Measurements from ENCODE around the gene HSPA1A.

The HSPA1A gene

DNA sequence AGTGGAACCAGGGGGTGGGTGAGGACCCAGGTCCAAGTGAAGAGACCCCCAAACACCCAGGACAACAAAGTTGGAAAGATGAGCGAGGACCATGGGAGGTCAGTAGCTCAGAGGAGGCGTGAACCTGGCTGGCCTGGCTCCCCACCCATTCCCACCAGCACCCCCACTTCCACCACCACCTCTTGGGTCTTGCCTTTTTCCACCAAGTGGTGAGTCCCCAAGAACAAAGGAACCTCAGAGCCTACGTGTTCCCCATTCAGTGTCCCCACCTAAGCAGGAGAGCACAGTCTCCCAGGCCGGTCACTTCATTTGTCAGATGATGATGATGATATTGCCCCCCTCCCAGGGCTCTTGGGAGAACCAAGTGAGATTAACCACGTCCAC lies 37.7 kb upstream of the HSPA1A start:
- peak overlapping the region; percentile 71 for H3K27ac Mint-ChIP-seq
- H3K27me3 Mint-ChIP-seq (ENCODE audit: low read depth): no peaks in the 10 kb centered on the region
- no peaks in the 10 kb centered on the region for H3K9me3 Mint-ChIP-seq
- H3K4me1 Mint-ChIP-seq (ENCODE audit: low read depth): peaks cover 26% of the 10 kb centered on the region
- DNase-seq (ENCODE audit: low spot score): no peak
- H3K4me3 Mint-ChIP-seq: no peak overlapping the region
- H3K36me3 Mint-ChIP-seq (ENCODE audit: low read depth): peaks cover 25% of the 10 kb centered on the region

DNA sequence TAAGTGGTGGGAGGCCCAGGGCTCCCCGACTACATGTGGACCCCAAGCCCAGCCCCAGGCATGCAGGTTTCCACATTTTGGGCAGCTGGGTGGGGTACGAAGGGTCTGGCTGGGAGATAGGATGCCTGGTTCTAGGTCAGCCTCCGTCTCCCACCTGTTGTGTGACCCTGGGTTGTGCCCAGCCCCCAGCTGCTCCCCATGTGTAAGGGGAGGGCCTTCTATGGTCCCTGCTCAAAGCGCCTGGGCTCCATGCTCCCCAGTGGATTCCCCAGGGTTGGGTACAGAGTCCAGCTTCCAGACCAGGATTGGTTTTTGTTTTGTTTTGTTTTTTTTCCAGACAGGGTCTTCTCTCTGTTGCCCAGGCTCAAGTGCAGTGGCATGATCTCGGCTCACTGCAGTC lies 37.1 kb upstream of the HSPA1A start:
- Mint-ChIP-seq H3K27ac (no peak overlapping the region), H3K36me3 (ENCODE audit: low read depth) (peaks cover 29% of the 10 kb centered on the region), H3K27me3 (ENCODE audit: low read depth) (no peaks in the 10 kb centered on the region)

DNA sequence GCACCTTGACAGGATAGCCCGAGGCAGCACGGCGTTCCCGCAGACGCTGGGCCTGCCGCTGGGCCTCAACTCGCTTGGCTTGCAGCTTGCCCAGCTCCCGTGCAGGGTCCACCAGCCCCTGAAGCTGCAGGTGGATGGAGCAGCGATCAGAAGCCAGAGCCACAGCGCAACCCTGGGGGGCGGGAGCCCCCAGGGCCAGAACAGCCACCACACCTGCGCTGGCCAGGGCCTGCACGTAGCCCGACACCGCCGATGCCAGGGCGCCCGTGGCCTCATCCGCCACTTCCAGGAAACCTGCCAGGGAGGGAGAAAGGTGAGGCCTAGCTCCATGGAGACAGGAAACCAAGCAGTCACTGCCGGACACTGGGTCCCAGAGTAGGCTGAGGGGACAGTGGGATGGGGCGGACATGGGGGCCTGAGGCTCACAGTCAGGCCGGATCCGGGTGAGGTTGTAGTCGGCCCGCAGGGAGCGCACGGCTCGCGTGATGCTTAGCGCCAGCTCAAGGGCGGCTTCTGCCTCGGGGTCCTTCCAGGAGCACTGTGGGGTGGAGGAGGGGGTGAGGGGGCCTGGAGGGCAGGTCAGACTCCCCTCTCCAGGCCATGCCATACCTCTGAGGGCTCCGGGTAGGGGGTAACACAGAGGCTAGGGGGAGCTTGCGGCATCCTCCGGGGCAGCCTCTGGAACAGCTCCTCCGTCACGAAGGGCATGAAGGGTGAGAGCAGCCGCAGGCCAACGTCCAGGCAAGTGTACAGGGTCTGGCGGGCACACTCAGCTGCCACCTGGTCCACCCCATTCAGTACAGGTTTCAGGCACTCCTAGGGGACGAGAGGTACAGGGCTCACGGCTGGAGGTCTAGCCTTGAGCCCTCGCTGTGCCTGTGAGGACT lies 36.1 kb upstream of the HSPA1A start:
- peaks cover 33% of the 10 kb centered on the region for H3K36me3 Mint-ChIP-seq (ENCODE audit: low read depth)
- H3K9me3 Mint-ChIP-seq: no peaks in the 10 kb centered on the region
- peaks cover 22% of the 10 kb centered on the region for H3K4me1 Mint-ChIP-seq (ENCODE audit: low read depth)
- no peak overlapping the region for H3K4me3 Mint-ChIP-seq
- DNase-seq (ENCODE audit: low spot score): no peak
- no peak overlapping the region for H3K27ac Mint-ChIP-seq
- no peaks in the 10 kb centered on the region for H3K27me3 Mint-ChIP-seq (ENCODE audit: low read depth)

More for the DNA sequence above, 37.1 kb upstream of the HSPA1A start:
- H3K4me3 Mint-ChIP-seq: no peak overlapping the region
- peaks cover 22% of the 10 kb centered on the region for H3K4me1 Mint-ChIP-seq (ENCODE audit: low read depth)
- DNase-seq (ENCODE audit: low spot score): no peak
- no peaks in the 10 kb centered on the region for H3K9me3 Mint-ChIP-seq

DNA sequence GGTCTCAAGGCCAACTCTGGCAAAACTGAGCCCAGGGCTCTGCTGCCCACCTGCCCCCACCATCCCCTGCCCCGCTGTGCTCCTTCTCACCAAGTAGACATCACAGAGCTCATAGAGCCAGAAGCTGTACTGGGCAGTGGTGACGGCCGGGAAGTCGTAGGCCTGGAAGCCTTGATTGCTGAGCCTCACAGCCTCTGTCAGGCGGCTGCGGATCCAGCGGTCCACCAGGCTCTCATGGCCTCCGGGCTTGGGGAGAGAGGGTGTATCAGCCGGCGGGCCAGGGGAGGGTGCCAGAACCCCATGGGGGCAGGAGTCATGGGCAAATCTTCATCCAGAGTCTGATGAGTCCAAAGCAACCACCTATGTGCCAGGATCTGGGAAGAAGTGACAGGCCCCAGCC lies 35.4 kb upstream of the HSPA1A start:
- H3K27ac Mint-ChIP-seq: no peak overlapping the region
- peaks cover 22% of the 10 kb centered on the region for H3K4me1 Mint-ChIP-seq (ENCODE audit: low read depth)
- H3K9me3 Mint-ChIP-seq: no peaks in the 10 kb centered on the region
- H3K36me3 Mint-ChIP-seq (ENCODE audit: low read depth): peaks cover 37% of the 10 kb centered on the region
- no peak for DNase-seq (ENCODE audit: low spot score)
- no peak overlapping the region for H3K4me3 Mint-ChIP-seq
- no peaks in the 10 kb centered on the region for H3K27me3 Mint-ChIP-seq (ENCODE audit: low read depth)

DNA sequence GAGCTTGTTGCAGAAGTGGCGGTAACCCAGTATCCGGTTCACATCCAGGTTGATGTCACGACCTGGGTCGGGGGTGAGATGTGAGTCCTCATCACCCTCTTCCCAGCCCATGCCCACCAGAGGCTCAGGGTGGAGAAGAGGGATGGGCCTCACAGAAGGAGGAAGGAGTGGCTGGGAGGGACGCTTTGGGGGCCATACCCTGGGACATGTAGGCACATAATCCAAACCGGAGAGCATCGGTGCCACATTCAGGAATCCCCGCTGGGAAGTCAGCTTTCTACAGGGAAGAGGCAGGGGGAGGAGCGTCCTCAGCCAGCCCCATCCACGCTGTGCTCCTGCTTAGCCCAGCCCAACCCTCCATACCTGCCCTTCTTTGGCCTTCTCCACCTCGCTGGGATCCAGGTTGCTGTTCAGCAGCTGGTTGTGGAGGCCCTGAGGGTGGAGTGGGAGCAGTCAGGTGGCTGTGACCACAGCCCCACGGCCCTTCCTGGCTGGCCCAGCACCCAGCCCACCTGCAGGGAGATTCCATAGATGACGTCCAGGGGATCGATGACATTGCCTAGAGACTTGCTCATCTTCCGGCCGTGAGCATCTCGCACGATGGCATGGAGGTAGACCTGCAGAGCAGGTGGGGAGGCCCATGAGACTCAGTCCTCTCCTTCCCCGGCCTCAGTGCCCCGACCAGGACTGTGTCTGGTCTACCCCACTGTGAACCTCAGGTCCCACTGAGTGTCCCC lies 34.7 kb upstream of the HSPA1A start:
- Mint-ChIP-seq H3K4me3 (no peak overlapping the region), H3K9me3 (no peaks in the 10 kb centered on the region), H3K4me1 (ENCODE audit: low read depth) (peaks cover 17% of the 10 kb centered on the region), H3K27me3 (ENCODE audit: low read depth) (no peaks in the 10 kb centered on the region), H3K27ac (no peak overlapping the region), H3K36me3 (ENCODE audit: low read depth) (peaks cover 38% of the 10 kb centered on the region)
- no peak for DNase-seq (ENCODE audit: low spot score)

DNA sequence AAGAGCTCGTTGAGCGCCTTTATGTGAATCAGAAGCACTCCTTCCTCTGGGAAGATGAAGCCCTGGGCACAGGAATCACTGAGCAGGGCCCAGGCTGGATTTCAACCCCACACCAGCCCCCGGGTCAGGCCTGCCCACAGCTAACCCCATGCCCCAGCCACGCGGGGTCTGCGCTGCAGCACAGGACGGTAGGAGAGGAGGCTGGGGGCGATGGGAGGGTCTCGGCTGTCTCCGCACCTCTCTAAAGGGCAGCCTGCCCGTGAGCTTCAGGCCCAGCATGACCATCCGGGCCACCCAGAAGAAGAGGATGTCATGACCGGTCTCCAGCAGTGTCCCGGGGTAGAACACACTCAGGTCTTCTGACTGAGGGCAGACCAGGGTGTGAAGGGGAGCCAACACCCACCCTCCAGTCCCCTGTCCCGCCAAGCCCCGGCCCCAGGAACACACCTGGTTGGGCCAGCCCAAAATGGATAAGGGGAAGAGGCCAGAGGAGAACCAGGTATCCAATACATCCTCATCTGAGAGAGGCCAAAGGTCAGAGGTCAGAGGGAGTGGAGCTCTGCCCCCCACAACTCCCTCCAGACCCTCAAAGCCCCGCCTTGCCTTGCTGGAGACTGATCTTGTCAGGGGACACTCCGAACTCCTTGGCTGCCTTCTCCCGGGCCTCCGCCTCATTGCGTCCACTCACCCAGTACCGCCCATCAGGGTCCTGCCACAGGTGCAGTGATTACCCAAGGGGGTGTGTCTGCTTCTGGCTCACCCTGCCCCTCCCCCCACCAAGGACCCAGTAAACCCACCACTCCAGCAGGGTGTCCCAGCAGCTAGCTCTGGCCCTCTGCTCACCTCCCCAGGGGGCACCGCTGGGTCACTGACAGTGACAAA lies 33.9 kb upstream of the HSPA1A start:
- Mint-ChIP-seq H3K9me3 (no peaks in the 10 kb centered on the region), H3K4me3 (no peak overlapping the region), H3K27ac (no peak overlapping the region), H3K27me3 (ENCODE audit: low read depth) (no peaks in the 10 kb centered on the region), H3K4me1 (ENCODE audit: low read depth) (peaks cover 13% of the 10 kb centered on the region), H3K36me3 (ENCODE audit: low read depth) (peaks cover 40% of the 10 kb centered on the region)
- no peak for DNase-seq (ENCODE audit: low spot score)

DNA sequence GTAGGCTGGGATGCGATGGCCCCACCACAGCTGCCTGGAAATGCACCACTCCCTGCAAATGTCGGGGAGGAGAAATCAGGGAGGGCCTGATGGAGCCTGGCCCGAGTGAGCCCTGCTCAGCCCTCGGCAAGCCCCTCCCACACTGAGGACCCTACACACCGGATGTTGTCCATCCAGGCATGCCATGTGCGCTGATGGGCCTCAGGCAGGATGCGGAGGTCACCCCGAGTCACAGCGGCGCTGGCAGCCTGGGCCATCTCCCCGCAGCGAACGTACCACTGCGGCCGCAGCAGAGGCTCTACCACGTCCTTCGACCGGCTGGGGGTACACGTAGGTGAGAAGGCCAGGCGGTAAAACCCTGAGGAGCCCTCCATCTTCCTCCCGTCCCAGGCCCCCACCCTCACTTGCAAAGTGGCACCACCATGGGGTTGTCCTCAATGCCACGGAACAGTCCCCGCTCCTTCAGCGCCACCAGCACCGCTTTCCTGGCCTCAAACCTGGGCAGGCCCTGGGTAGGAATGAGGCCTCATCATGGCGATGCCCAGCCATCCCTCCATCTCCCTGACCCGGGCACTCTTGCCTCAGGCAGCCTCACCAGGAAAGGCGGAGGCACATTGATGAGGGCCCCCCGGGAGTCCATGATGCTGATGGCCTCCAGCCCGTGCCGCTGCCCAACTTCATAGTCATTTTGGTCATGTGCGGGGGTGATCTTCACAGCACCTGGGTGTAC lies 33.1 kb upstream of the HSPA1A start:
- Mint-ChIP-seq H3K4me1 (ENCODE audit: low read depth) (peaks cover 6% of the 10 kb centered on the region), H3K4me3 (no peak overlapping the region), H3K27me3 (ENCODE audit: low read depth) (no peaks in the 10 kb centered on the region), H3K36me3 (ENCODE audit: low read depth) (peaks cover 37% of the 10 kb centered on the region), H3K9me3 (no peaks in the 10 kb centered on the region), H3K27ac (no peak overlapping the region)
- no peak for DNase-seq (ENCODE audit: low spot score)

DNA sequence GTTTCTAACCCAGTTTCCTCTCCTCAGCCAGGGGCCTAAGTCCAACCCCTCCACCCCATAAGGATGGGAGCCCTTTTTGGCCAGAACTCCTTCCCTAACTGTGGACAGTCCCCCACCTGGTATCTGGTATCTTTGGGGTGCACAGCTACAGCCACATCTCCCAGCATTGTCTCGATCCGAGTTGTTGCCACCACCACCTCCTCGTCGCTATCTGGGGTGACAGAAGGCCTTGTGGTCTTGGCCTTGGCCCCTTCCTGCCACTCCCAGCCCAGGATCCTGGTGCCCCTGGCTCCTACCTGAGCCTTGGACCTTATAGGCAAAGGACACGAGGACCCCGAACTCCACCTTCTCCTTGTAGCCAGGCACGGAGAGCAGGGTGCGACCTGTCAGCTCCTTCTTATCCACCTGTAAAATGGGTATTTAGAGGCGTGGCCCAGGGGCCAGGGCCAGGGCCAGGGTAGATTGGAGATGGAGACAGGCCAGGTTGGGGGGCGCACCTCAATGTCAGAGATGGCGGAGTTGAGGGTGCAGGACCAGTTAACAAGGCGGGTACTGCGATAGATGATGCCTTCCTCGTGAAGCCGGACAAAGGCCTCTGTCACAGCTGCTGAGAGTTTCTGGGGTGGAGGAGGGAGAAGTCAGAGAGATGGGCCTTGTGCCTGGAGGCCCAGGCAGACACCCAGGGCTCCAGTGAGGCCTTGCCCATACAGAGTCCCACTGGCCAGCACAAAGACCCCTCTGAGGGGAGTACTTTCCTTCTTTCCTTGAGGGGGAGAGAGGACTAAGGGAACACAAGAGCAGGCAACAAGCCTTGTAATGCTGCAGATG lies 31.0 kb upstream of the HSPA1A start:
- H3K27ac Mint-ChIP-seq: peak overlapping the region; percentile 12

DNA sequence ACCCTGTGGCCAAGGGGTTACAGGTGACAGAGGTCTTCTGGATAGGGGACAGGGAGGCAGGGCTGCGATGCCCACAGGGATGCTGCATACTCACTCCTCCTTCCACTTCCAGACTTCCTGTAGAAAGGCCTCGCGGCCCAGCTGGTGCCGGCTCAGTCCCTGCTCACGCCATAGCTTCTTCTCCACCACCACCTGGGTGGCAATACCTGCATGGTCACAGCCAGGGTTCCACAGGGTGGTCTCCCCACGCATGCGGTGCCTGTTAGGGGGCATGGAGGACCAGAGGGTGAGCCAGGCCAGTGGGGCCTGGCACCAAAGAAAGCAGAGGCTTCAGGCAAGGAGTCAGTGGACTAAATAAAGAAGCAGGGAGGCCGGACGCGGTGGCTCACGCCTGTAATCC lies 29.9 kb upstream of the HSPA1A start:
- H3K9me3 Mint-ChIP-seq: no peaks in the 10 kb centered on the region
- no peak overlapping the region for H3K27ac Mint-ChIP-seq
- H3K4me1 Mint-ChIP-seq (ENCODE audit: low read depth): peaks cover 3% of the 10 kb centered on the region
- no peak overlapping the region for H3K4me3 Mint-ChIP-seq
- no peaks in the 10 kb centered on the region for H3K27me3 Mint-ChIP-seq (ENCODE audit: low read depth)
- DNase-seq (ENCODE audit: low spot score): no peak
- H3K36me3 Mint-ChIP-seq (ENCODE audit: low read depth): peaks cover 36% of the 10 kb centered on the region

More for the DNA sequence above, 31.0 kb upstream of the HSPA1A start:
- no peak overlapping the region for H3K4me3 Mint-ChIP-seq
- H3K36me3 Mint-ChIP-seq (ENCODE audit: low read depth): peaks cover 35% of the 10 kb centered on the region
- no peaks in the 10 kb centered on the region for H3K4me1 Mint-ChIP-seq (ENCODE audit: low read depth)
- H3K9me3 Mint-ChIP-seq: no peaks in the 10 kb centered on the region
- no peak for DNase-seq (ENCODE audit: low spot score)
- no peaks in the 10 kb centered on the region for H3K27me3 Mint-ChIP-seq (ENCODE audit: low read depth)

DNA sequence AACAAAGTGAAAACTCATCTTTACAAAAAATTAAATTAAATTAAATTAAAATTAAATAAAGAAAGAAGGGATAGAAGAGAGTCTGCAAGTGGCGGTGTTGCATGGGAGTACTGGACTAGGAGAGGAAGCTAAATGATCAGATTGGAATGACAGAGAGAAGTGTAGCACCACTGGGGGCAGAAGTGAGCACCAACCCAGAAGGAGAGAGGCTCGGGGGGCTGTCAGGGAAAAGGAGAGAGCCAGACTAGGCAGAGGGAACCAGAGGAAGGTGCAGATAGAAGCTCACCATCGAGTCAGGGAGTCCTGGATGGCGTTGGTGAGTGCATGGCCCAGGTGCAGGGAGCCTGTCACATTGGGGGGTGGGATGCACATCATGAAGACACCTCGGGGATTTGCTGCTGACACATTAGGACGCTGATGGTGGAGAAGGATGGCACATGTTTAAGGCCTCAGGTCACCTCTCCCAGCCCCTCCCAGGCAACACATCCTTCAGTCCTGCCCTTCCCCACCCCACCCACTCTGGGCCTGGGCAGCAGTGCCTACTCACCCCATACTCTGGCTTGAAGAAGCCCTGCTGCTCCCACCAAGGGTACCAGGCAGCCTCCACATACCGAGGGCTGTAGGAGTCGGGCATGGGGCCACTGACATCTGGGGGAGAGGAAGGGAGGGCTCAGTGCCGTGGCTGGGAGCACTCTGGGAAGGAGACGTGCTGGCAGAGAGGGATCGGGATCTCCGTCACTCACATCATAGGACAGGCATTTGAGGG lies 23.8 kb upstream of the HSPA1A start:
- Mint-ChIP-seq H3K27ac (peak overlapping the region; percentile 42), H3K4me3 (no peak overlapping the region), H3K4me1 (ENCODE audit: low read depth) (peaks cover 15% of the 10 kb centered on the region)

DNA sequence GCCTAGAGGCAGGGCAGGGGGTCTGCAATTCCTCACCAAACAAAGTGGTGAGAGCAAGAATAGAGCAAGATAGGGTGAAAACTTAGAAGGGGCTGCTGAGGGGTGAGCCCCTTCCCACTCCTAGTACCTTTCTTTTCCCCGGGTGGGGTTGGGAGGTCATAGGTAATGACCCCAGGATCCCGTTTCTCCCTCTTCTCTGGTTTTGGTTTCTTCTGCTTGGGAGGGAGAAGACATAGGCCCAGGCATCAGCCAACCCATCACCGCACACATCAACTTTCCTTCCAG lies 23.3 kb upstream of the HSPA1A start:
- Mint-ChIP-seq H3K9me3 (no peaks in the 10 kb centered on the region), H3K36me3 (ENCODE audit: low read depth) (peaks cover 39% of the 10 kb centered on the region), H3K4me1 (ENCODE audit: low read depth) (peaks cover 16% of the 10 kb centered on the region), H3K27ac (peak overlapping the region; percentile 9), H3K4me3 (no peak overlapping the region), H3K27me3 (ENCODE audit: low read depth) (no peaks in the 10 kb centered on the region)
- no peak for DNase-seq (ENCODE audit: low spot score)

More for the DNA sequence above, 23.8 kb upstream of the HSPA1A start:
- Mint-ChIP-seq H3K27me3 (ENCODE audit: low read depth) (no peaks in the 10 kb centered on the region), H3K9me3 (no peaks in the 10 kb centered on the region), H3K36me3 (ENCODE audit: low read depth) (peaks cover 39% of the 10 kb centered on the region)
- no peak for DNase-seq (ENCODE audit: low spot score)

DNA sequence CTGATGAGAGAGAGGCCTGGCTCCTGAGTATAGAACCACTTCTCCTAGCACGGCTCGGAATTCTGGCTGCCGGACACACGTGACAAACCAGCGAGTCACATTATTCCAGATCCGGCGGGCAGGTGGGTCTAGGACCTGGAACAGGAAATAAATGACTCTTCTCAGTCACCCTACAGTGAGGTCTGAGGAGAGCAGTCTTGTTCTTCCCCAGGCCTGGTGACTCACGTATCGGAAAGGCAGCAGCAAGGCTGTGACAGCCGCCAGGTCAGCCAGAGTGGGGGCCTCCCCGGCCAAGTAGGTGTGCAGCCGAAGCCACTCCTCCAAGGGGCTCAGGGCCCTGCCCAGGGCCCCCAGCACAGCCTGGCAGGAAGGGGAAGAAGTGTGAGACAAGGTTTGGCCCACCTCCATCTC lies 22.6 kb upstream of the HSPA1A start:
- no peaks in the 10 kb centered on the region for H3K27me3 Mint-ChIP-seq (ENCODE audit: low read depth)
- H3K27ac Mint-ChIP-seq: no peak overlapping the region
- DNase-seq (ENCODE audit: low spot score): no peak
- peaks cover 24% of the 10 kb centered on the region for H3K4me1 Mint-ChIP-seq (ENCODE audit: low read depth)
- H3K9me3 Mint-ChIP-seq: no peaks in the 10 kb centered on the region
- H3K36me3 Mint-ChIP-seq (ENCODE audit: low read depth): peaks cover 45% of the 10 kb centered on the region
- H3K4me3 Mint-ChIP-seq: peak overlapping the region; percentile 32
